ENCODE measurements around the gene SH3PXD2B. TPM values are rescaled to one million over a fixed set of nuclear protein-coding genes. Genes with fewer than 3 reads are reported as not detected.

The SH3PXD2B gene
- polyA plus RNA-seq, 3 donors, result 0.19 to 0.77 (median 0.31) TPM

DNA sequence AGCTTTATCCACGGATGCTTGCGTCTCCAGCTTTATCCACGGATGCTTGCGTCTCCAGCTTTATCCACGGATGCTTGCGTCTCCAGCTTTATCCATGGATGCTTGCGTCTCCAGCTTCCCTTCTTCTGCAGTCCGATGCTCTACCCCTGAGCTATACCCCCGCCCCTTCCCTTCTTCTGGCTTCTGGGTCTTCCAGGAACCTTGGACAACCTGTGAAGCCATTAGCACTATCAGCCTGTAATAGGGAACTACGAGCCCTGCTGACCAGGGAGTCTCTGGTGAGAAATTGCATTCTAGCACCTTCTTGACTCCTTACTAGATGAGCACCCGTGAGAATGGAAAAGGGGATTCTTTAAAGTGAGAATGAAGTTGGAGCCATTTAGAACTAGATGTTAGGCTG, 39.1 kb upstream of the SH3PXD2B start:
- 87% methylated on average over 7 of the region's 11 CpGs for WGBS (ENCODE audit: insufficient coverage)
- TF ChIP-seq, protein P1, sequence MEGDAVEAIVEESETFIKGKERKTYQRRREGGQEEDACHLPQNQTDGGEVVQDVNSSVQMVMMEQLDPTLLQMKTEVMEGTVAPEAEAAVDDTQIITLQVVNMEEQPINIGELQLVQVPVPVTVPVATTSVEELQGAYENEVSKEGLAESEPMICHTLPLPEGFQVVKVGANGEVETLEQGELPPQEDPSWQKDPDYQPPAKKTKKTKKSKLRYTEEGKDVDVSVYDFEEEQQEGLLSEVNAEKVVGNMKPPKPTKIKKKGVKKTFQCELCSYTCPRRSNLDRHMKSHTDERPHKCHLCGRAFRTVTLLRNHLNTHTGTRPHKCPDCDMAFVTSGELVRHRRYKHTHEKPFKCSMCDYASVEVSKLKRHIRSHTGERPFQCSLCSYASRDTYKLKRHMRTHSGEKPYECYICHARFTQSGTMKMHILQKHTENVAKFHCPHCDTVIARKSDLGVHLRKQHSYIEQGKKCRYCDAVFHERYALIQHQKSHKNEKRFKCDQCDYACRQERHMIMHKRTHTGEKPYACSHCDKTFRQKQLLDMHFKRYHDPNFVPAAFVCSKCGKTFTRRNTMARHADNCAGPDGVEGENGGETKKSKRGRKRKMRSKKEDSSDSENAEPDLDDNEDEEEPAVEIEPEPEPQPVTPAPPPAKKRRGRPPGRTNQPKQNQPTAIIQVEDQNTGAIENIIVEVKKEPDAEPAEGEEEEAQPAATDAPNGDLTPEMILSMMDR (IDR thresholded peaks at IDR 0.05), result no peak
- Mint-ChIP-seq H3K36me3 (no peaks in the 10 kb centered on the region), H3K27ac (no peak overlapping the region), H3K9me3 (no peaks in the 10 kb centered on the region), H3K4me1 (no peaks in the 10 kb centered on the region), H3K4me3 (no peak overlapping the region), H3K27me3 (ENCODE audit: low read depth in 3 of 3) (peaks cover 0 to 9% (median 4%) of the 10 kb centered on the region in 3 donors)
- H2AFZ ChIP-seq (ENCODE audit: insufficient read depth, low read depth, low read length, poor library complexity, severe bottlenecking), result no peak overlapping the region
- H3K4me3 ChIP-seq (replicated peaks in 1 of 3; ENCODE audit: low read depth in 2 of 3, low read length in 3 of 3), result no peak overlapping the region
- intact Hi-C loops (cut with micrococcal nuclease), result no loop called here
- H3K4me2 ChIP-seq (replicated peaks; ENCODE audit: extremely low read depth, low read length, poor library complexity, severe bottlenecking), result no peak overlapping the region
- H4K20me1 ChIP-seq (ENCODE audit: insufficient read depth, low read length), result no peaks in the 10 kb centered on the region
- no peak overlapping the region for H3K9ac ChIP-seq (ENCODE audit: insufficient read depth, low read length, poor library complexity, severe bottlenecking)
- no peaks in the 10 kb centered on the region for H3K9me3 ChIP-seq (replicated peaks in 1 of 2; ENCODE audit: control insufficient read depth in 1 of 2, insufficient read depth in 1 of 2, low read length in 2 of 2)
- H3K27ac ChIP-seq (ENCODE audit: low read depth in 1 of 2, low read length in 2 of 2), result no peak overlapping the region
- no peak for DNase-seq
- H3K4me1 ChIP-seq (ENCODE audit: control insufficient read depth in 1 of 2, insufficient read depth in 2 of 2, low read length in 2 of 2), result no peaks in the 10 kb centered on the region
- H3K79me2 ChIP-seq (ENCODE audit: insufficient read depth, low read length), result no peaks in the 10 kb centered on the region
- H3K27me3 ChIP-seq (ENCODE audit: control insufficient read depth in 2 of 2, insufficient read depth in 2 of 2, low read length in 2 of 2), result no peaks in the 10 kb centered on the region
- H3K36me3 ChIP-seq (replicated peaks in 1 of 2; ENCODE audit: control insufficient read depth in 1 of 2, insufficient read depth in 2 of 2, low read length in 2 of 2), result no peaks in the 10 kb centered on the region

DNA sequence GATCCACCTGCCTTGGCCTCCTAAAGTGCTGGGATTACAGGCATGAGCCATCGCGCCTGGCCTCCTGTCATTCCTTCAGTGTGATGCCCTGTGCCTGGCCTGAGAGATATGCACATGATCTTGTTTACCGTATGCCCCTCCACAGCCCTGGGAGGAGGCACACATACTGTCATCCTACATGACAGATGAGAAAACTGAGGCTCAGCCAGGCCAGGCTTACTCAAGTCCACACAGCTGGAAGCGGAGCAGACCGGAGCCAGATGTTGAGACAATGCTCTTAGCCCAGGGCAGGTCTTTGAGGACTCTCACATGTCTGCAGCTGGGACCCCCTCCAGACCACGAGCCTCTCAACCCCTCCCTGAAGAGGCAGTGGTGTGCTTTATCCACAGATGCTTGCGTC, 38.7 kb upstream of the SH3PXD2B start:
- Histone ChIP-seq H3K27me3 (ENCODE audit: control insufficient read depth in 2 of 2, insufficient read depth in 2 of 2, low read length in 2 of 2) (no peaks in the 10 kb centered on the region), H3K27ac (ENCODE audit: low read depth in 1 of 2, low read length in 2 of 2) (no peak overlapping the region), H3K4me3 (replicated peaks in 1 of 3; ENCODE audit: low read depth in 2 of 3, low read length in 3 of 3) (no peak overlapping the region), H3K4me1 (ENCODE audit: control insufficient read depth in 1 of 2, insufficient read depth in 2 of 2, low read length in 2 of 2) (no peaks in the 10 kb centered on the region), H4K20me1 (ENCODE audit: insufficient read depth, low read length) (no peaks in the 10 kb centered on the region), H3K36me3 (replicated peaks in 1 of 2; ENCODE audit: control insufficient read depth in 1 of 2, insufficient read depth in 2 of 2, low read length in 2 of 2) (no peaks in the 10 kb centered on the region), H3K9me3 (replicated peaks in 1 of 2; ENCODE audit: control insufficient read depth in 1 of 2, insufficient read depth in 1 of 2, low read length in 2 of 2) (no peaks in the 10 kb centered on the region), H3K4me2 (replicated peaks; ENCODE audit: extremely low read depth, low read length, poor library complexity, severe bottlenecking) (no peak overlapping the region), H3K79me2 (ENCODE audit: insufficient read depth, low read length) (no peaks in the 10 kb centered on the region), H2AFZ (ENCODE audit: insufficient read depth, low read depth, low read length, poor library complexity, severe bottlenecking) (no peak overlapping the region), H3K9ac (ENCODE audit: insufficient read depth, low read length, poor library complexity, severe bottlenecking) (no peak overlapping the region)
- no peaks in the 10 kb centered on the region for H3K36me3 Mint-ChIP-seq
- TF ChIP-seq, protein P1 (IDR thresholded peaks at IDR 0.05), result no peak
- H3K4me1 Mint-ChIP-seq, result no peaks in the 10 kb centered on the region
- no peak overlapping the region for H3K4me3 Mint-ChIP-seq
- peaks cover 0 to 10% (median 4%) of the 10 kb centered on the region in 3 donors for H3K27me3 Mint-ChIP-seq (ENCODE audit: low read depth in 3 of 3)
- 100% methylated on average over 6 of the region's 7 CpGs for WGBS (ENCODE audit: insufficient coverage)
- no peak for DNase-seq
- no peak overlapping the region for H3K27ac Mint-ChIP-seq
- no peaks in the 10 kb centered on the region for H3K9me3 Mint-ChIP-seq
- intact Hi-C loops (cut with micrococcal nuclease), result no loop called here

Data from CD14-positive monocyte (primary cell).